Measurements from ENCODE around the gene RAE1. TPM values are rescaled to one million over a fixed set of nuclear protein-coding genes. Genes with fewer than 3 reads are reported as not detected.
"Not testable (repeated sequence)": the region's sequence is repeated elsewhere in the genome, so short reads cannot be mapped to it uniquely, and the experiment has no call there.

RAE1 gene
- total RNA-seq, 6 donors from 2014 or later, result 10.1 to 31.0 (median 17.9) TPM

DNA sequence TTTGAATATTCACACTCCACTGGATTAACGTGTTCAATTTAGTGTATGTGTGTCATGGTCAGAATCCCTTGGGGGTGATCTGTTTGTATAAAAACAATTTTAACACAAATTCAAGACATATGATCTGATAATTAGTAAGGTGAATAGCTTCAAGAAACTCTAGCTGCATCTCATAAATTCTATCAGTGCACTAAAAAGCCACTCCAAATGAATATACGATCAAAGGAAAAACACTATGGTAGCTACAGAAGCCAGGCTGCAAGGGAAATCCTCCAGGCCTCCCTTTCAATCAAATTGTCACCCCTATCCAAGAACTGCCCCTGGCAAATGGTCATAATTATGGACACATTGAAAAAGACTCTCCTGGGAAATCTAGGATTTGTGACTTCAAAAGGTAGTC is 9.4 kb upstream of the RAE1 start:
- Histone ChIP-seq H3K4me3 (no peak overlapping the region), H3K27me3 (no peaks in the 10 kb centered on the region), H3K27ac (no peak overlapping the region), H3K9me3 (no peaks in the 10 kb centered on the region), H3K4me1 (no peaks in the 10 kb centered on the region), H3K36me3 (no peaks in the 10 kb centered on the region)
- WGBS, 2 donors, result 76 to 79% methylated on average over 2 of the region's 2 CpGs
- TF ChIP-seq, protein P1, sequence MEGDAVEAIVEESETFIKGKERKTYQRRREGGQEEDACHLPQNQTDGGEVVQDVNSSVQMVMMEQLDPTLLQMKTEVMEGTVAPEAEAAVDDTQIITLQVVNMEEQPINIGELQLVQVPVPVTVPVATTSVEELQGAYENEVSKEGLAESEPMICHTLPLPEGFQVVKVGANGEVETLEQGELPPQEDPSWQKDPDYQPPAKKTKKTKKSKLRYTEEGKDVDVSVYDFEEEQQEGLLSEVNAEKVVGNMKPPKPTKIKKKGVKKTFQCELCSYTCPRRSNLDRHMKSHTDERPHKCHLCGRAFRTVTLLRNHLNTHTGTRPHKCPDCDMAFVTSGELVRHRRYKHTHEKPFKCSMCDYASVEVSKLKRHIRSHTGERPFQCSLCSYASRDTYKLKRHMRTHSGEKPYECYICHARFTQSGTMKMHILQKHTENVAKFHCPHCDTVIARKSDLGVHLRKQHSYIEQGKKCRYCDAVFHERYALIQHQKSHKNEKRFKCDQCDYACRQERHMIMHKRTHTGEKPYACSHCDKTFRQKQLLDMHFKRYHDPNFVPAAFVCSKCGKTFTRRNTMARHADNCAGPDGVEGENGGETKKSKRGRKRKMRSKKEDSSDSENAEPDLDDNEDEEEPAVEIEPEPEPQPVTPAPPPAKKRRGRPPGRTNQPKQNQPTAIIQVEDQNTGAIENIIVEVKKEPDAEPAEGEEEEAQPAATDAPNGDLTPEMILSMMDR (IDR thresholded peaks at IDR 0.05), result no peak
- TF ChIP-seq POLR2AphosphoS5 (IDR thresholded peaks at IDR 0.05) (no peak), EP300 (IDR thresholded peaks at IDR 0.05) (no peak), POLR2A (IDR thresholded peaks at IDR 0.05) (no peak)
- ATAC-seq (ENCODE audit: low FRiP score in 2 of 2), result no peak
- no peak for DNase-seq

DNA sequence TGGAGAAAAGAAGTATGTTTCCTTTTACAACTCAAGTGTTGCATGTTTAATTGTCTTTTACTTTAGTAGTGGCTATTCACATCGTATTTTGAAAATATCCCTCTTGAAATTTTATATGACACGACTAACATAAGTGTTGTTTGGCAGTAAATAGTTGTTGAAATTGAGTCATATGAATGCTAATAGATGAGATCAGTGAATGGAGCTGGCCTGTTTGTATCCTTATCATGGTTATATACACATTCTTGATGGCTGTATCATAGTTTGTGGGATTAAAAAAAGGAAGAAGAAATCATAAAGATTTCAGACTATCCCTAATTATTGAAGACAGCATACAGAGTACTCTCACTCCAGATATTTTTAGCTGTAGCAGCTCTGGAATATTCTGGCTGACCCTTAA is 8.2 kb upstream of the RAE1 start:
- no peaks in the 10 kb centered on the region for H3K9me3 ChIP-seq
- DNase-seq (no peak), ATAC-seq (ENCODE audit: low FRiP score in 2 of 2) (no peak)
- TF ChIP-seq POLR2A (IDR thresholded peaks at IDR 0.05) (no peak), POLR2AphosphoS5 (IDR thresholded peaks at IDR 0.05) (no peak), EP300 (IDR thresholded peaks at IDR 0.05) (no peak)
- TF ChIP-seq, protein P1 (IDR thresholded peaks at IDR 0.05), result no peak
- no peaks in the 10 kb centered on the region for H3K36me3 ChIP-seq
- no peaks in the 10 kb centered on the region for H3K27me3 ChIP-seq
- WGBS, 2 donors, result 36 to 38% methylated on average over 2 of the region's 2 CpGs
- no peaks in the 10 kb centered on the region for H3K4me1 ChIP-seq
- H3K27ac ChIP-seq, result no peak overlapping the region
- no peak overlapping the region for H3K4me3 ChIP-seq

DNA sequence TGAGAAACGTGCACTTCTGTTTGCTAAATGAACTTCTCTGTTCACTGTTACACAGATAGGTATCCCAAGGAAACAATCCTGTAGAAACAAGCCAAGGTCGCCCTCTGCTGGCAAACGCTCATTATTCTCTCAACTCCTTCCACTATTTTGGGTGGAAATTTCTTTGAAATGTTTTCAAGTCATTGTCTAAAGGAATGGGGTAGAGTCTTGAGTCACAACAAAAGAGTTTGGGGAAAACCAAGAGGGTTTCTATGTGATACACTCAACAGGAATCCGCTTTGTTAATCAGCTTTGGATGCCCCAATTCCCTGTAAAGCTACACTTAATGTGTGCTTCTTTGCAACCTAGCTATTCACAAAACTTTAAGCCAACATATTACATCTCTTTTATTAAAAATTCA is 4.6 kb upstream of the RAE1 start:
- 1 to 3% methylated on average over 4 of the region's 4 CpGs for WGBS, 2 donors
- ATAC-seq (ENCODE audit: low FRiP score in 2 of 2), result peak; percentile 55 to 71

DNA sequence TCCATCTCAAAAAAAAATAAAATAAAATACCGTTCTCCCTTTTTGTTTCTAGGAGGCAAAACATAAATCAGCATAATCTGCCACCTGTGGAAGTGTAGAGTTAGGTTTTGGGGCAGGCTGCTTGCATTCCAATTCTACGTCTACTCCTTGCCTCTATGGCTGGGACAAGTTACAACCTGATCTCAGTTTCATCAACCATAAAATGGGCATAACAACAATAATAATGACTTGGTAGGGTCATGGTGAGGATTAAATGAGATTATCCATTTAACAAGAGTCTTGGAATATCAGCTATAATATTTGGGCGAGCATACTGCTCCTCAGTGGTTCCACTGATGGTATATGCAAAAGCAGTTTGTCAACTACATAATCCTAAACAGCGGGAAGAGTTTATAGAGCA is 3.7 kb upstream of the RAE1 start:
- Histone ChIP-seq H3K4me1 (peaks cover 7 to 12% (median 8%) of the 10 kb centered on the region in 4 donors), H3K4me3 (no peak overlapping the region), H3K36me3 (no peaks in the 10 kb centered on the region), H3K27ac (no peak overlapping the region), H3K27me3 (no peaks in the 10 kb centered on the region), H3K9me3 (no peaks in the 10 kb centered on the region)
- TF ChIP-seq, protein P1 (IDR thresholded peaks at IDR 0.05), result no peak
- no peak for TF ChIP-seq POLR2A (IDR thresholded peaks at IDR 0.05)
- no peak for TF ChIP-seq POLR2AphosphoS5 (IDR thresholded peaks at IDR 0.05)
- no peak for TF ChIP-seq EP300 (IDR thresholded peaks at IDR 0.05)
- WGBS, 2 donors, result 75 to 76% methylated on average over 4 of the region's 4 CpGs
- no peak for ATAC-seq (ENCODE audit: low FRiP score in 2 of 2)
- no peak for DNase-seq

More for the DNA sequence above, 4.6 kb upstream of the RAE1 start:
- no peak overlapping the region for H3K4me3 ChIP-seq
- peaks cover 0 to 3% (median 0%) of the 10 kb centered on the region in 4 donors for H3K4me1 ChIP-seq
- no peak overlapping the region for H3K27ac ChIP-seq
- peak in 1 of 2 donors; percentile 63 for DNase-seq
- H3K36me3 ChIP-seq, result no peaks in the 10 kb centered on the region
- TF ChIP-seq, protein P1 (IDR thresholded peaks at IDR 0.05), result peak; percentile 24 to 75 (median 66)
- TF ChIP-seq POLR2AphosphoS5 (IDR thresholded peaks at IDR 0.05), result no peak
- no peaks in the 10 kb centered on the region for H3K27me3 ChIP-seq
- H3K9me3 ChIP-seq, result no peaks in the 10 kb centered on the region

DNA sequence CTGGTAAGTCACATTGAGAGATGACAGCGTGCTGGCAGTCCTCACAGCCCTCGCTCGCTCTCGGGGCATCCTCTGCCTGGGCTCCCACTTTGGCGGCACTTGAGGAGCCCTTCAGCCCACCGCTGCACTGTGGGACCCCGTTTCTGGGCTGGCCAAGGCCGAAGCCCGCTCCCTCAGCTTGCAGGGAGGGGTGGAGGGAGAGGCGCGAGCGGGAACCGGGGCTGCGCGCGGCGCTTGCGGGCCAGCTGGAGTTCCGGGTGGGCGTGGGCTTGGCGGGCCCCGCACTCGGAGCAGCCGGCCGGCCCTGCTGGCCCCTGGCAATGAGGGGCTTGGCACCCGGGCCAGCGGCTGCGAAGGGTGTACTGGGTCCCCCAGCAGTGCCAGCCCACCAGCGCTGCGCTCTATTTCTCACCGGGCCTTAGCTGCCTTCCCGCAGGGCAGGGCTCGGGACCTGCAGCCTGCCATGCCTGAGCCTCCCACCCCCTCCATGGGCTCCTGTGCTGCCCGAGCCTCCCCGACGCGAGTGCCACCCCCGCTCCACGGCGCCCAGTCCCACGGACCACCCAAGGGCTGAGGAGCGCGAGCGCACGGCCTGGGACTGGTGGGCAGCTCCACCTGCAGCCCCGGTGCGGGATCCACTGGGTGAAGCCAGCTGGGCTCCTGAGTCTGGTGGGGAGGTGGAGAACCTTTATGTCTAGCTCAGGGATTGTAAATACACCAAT is 2.7 kb upstream of the RAE1 start:
- WGBS, 2 donors, result 60 to 82% methylated on average over 5 to 36 of the region's 47 CpGs
- DNase-seq, result peak in 1 of 2 donors; percentile 82
- H3K9me3 ChIP-seq; H3K27me3 ChIP-seq; H3K4me3 ChIP-seq; H3K36me3 ChIP-seq; ATAC-seq (ENCODE audit: low FRiP score in 2 of 2); H3K27ac ChIP-seq: not testable (repeated sequence)
- peaks cover 12 to 19% (median 13%) of the 10 kb centered on the region in 4 donors for H3K4me1 ChIP-seq

DNA sequence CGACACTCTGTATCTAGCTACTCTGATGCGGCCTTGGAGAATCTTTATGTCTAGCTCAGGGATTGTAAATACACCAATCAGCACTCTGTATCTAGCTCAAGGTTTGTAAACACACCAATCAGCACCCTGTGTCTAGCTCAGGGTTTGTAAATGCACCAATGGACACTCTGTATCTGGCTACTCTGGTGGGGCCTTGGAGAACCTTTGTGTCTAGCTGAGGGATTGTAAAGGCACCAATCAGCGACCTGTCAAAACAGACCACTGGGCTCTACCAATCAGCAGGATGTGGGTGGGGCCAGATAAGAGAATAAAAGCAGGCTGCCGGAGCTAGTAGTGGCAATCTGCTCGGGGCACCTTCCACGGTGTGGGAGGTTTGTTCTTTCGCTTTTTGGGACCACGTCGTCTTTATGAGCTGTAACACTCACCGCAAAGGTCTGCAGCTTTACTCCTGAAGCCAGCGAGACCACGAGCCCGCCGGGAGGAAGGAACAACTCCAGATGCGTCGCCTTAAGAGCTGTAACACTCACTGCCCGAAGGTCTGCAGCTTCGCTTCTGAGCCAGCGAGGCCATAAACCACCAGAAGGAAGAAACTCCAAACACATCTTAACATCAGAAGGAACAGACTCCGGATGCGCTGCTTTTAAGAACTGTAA is 2.0 kb upstream of the RAE1 start:
- H3K27ac ChIP-seq; DNase-seq; ATAC-seq (ENCODE audit: low FRiP score in 2 of 2); H3K36me3 ChIP-seq; H3K9me3 ChIP-seq; H3K27me3 ChIP-seq; H3K4me3 ChIP-seq: not testable (repeated sequence)
- 82 to 87% methylated on average over 18 to 21 of the region's 21 CpGs for WGBS, 2 donors
- H3K4me1 ChIP-seq, result peaks cover 12 to 19% (median 13%) of the 10 kb centered on the region in 4 donors
